SK-N-MC (cell line): Measurements from ENCODE around the gene TBL3.

Experiments used
- EZH2 ChIP-seq: fragments of 200-600 bp; sonication (generic); IDR thresholded peaks from one replicate; pipeline ENCODE4 v1.6.1; 2017; ENCODE audit warnings: antibody characterized with exemption
- POLR2AphosphoS5 ChIP-seq: IDR thresholded peaks from 2 replicates; pipeline ENCODE4 v1.6.1; 2012; ENCODE audit warnings: mild to moderate bottlenecking, low read depth, low read length, borderline replicate concordance

DNA sequence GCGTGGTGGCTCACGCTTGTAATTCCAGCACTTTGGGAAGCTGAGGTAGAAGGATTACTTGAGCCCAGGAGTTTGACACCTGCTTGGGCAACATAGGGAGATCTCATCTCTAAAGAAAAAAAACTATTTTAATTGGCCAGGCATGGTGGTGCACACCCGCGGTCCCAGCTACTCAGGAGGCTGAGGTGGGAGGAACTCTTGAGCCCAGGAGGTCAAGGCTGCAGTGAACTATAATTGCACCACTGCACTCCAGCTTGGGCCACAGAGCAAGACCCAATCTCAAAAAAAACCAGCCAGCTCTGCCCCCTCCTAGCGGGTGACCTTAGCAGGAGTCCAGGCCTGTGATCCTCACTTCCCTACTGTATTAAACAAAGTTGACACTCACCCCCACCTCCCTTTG is 47.8 kb upstream of the TBL3 start:
- TF ChIP-seq POLR2AphosphoS5: no peak
- no peak for TF ChIP-seq EZH2
